Activated naive CD4-positive, alpha-beta T cell (primary cell): Measurements from ENCODE around the gene ARPC5L.

ENCODE experiments used
- DNase-seq, 4 experiments: peaks; one replicate each; lab custom pipeline; 2025; lab: John Stamatoyannopoulos, UW

ARPC5L gene

GRCh38 chr9:124868511-124869465 lies 6.9 kb downstream of the ARPC5L start:
- peak; percentile 72 to 87 (median 79) for DNase-seq

DNA sequence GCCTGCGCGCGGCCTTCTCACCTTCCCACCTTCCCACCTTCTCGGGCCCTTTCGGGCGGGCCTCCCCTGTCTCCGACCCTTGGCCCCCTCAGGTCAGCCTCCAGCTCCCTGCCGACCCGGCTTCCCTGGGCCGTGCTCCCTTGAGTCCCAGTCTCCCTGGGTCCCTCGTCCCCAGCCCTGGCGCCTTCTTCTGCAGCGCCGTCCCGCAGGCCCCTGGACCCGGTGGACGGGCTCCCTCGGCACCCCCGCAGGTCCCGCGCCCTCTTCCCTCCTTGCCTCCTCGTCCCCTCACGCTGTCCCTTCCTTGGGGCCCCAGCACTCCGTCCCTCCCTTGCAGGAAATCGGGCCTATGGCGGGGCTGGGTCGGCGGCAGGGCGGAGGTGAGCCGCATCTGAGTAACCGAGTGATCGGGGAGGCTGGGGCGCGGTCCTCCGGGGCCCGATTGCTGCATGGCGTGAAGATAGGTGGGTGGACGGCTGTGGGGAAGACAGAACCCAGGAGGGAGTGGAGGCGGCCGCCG lies 7.6 kb downstream of the ARPC5L start:
- peak in 2 of 4 experiments; percentile 32 to 41 for DNase-seq

DNA sequence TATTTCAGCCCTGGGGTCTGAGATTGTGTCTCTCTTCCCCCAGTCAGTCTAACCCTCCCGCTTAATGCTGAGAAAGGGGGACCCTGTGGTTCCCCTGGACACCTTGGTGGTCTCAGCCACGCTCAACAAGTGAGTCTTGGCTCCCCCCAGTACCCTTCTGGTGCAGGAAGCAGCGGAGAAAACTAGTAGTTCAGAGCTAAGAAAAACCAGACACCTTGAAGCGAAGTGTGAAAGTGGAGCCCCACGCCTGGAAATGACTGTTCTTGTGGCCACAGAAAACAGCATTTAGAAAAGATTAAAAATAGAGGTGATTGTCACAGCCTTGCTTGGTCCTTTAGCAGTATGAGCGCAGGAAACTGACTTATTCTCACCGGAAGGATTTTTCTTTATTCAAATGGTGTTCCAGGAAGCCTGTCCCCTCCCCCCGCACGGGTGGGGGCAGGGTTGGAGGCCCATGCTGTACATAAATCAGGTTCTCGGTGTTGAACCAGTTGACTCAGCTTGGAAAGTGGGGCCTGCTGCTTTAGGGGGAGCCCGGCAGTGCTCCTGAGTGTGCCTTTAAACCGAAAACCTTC lies 8.1 kb downstream of the ARPC5L start:
- peak; percentile 40 to 75 (median 56) for DNase-seq

GRCh38 chr9:124870723-124871122 lies 8.8 kb downstream of the ARPC5L start:
- DNase-seq: no peak

- DNase-seq: no peak
Observed at GRCh38 chr9:124871156-124871561, 9.2 kb downstream of the ARPC5L start.

DNA sequence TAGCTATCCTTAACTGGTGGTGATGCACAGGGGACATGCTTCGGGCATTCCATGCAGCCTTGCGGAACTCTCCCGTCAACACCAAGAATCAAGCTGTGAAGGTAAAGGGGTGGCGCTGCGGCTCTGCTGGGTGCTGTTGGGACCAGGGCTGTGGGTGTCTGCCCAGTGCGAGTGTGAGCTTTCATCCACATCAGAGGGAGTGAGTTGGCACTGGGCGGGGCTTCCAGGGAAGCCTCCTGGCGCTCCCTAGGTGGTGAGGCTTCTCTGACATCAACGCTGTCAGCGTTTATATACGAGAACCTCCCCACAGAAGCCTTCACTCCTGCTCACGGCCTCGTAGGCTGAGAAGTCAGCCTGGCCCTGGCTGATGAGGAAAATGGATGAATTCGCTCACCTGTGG lies 11.7 kb downstream of the ARPC5L start:
- DNase-seq: no peak

- no peak for DNase-seq
Observed at GRCh38 chr9:124875501-124875900, 13.6 kb downstream of the ARPC5L start.

- no peak for DNase-seq
Observed at GRCh38 chr9:124877021-124877782, 15.3 kb downstream of the ARPC5L start.

DNA sequence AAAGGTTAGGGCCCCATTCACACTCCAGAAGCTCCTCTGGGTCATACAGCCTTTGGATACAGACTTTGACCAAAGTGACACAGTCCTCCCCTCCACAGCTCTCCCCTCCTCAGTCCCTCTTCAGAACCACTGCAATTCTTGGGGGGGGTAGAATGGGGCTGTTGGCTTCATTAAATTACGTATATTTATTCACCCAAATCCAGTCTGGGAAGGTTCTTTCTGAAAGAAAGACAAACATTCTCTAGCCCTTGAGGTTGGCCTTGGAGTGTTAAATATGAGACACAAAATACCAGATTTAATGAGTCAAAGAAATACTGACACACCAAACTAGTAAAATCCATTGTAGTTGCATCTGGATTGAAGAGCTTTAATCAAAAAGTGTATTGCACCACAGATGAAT lies 16.1 kb downstream of the ARPC5L start:
- no peak for DNase-seq

GRCh38 chr9:124878518-124878917 lies 16.6 kb downstream of the ARPC5L start:
- DNase-seq: no peak

DNA sequence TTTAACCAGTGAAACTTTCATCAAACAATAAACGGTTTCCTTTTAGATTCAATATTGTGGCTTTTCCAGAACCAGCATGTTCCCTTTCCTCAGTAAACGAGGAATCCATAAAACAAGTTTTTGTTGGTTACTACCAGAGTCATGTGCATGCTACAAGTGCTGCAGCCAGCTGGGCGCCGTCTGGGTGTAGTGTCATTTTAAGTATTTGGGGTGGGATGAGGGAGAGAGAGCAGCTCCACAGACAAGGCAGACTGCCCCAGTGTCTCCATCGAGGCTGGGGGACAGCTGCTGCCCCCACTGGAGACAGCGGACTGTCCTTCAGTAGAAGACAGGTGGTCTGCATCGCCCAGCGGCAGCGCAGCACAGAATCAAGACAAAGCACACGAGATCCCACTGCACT lies 17.3 kb downstream of the ARPC5L start:
- no peak for DNase-seq

DNA sequence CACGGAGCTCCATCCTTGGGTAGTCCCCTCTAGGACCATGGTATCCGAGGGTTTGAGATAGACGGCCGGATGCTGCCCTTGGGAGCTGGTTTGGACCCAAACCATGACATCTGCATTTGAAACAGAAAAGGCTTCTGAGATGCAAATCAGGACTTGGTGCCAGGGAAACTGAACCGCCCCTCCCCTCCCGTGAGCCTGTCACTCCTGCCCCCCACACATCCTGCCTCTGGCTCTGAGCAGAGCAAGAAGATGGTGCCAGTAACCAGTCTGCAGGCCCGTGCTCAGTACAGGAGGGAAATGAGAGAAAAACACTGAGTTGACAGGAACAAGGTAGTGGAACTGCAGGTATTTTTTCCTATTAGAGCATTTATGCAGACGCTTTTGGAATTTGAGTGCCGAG lies 18.6 kb downstream of the ARPC5L start:
- no peak for DNase-seq

- no peak for DNase-seq
Observed at GRCh38 chr9:124881138-124881743, 19.3 kb downstream of the ARPC5L start.

DNA sequence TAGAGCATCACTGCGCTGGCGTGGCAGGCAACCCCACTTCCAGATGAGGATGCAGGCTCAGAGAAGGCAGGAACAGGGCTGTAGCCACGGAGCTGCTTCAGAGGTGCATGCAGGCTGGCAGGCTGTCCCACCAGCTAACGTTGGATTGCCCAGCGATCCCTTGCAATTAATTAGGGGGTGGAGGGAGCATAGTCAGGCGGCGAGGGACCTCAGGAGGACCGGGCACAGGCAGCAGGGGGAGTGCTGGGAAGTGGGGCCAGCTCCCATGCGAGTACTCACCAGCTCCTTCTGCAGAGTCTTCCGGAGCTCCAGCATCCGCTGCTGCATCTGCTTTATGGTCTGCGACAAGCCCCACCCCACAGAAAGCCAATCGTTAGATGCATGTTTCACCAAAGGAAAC lies 20.3 kb downstream of the ARPC5L start:
- DNase-seq: no peak

GRCh38 chr9:124884376-124884775 lies 22.4 kb downstream of the ARPC5L start:
- DNase-seq: no peak

GRCh38 chr9:124885551-124885950 lies 23.6 kb downstream of the ARPC5L start:
- DNase-seq: no peak

- DNase-seq: no peak
Observed at GRCh38 chr9:124886461-124886860, 24.5 kb downstream of the ARPC5L start.

DNA sequence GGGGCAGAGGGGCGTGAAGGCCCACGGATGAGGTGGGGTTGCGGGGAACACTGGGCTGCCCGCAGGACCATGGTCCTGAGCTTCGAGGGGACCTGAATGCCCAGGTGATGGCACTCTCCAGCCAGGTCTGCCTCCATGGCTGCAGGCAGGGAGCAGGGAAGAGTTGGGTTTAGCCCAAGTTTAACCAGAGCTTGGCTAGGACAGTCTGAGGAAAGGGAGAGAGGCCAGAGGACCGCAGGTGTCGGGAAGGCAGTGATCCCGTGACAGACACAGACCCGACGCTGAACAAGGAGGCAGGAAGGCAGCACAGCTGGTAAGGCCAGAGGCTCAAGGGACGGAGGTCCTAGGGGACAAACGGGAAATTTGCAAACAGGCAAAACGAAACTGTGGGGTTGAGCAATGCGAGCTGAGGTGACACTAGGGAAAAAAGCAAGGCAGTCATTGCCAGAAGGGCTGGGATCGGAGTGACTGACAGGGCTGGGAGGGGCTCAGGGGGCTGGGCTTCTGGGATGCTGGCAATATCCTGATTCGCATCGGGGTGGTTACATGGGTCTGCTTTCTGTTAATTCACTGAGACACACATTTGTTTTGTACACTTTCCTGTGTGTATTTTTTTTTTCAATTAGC lies 25.0 kb downstream of the ARPC5L start:
- no peak for DNase-seq

DNA sequence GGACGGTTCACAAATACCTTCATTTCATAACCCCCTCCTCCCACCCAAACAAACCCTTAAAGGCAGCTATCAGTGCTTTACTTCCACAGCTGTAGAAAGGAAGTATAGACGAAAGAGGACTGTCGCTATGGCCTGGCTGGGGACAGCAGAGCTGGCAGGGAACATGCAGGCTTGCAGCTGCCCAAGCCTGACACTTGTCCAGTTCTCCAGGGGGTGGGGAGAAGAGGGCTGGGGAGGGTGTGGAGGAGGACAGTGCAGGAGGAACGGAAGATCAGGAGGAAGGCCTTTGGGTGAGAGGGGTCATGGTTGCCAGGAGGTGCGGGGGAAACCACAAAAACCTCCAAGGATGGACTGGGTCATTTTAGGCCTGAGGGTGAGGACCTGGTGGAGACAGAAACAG lies 25.9 kb downstream of the ARPC5L start:
- no peak for DNase-seq

DNA sequence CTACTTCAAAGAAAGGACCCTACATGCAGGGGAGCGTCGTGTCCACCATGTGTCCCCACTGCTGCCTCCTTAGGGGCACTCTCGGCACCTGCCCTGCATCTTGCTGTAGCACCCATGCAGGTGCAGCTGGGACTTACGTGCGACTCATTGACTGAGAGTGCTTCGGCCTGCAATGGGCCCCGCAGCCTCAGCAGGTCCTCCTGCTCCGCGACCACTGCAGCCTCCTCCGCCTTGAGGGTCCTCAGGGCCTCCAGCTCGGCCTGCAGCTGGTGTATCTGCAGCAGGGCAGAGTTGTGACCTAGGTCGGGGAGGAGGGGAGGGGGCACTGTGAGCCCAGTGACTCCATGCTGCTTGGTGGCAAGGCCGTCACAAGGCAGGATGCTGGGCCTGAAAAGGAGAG lies 27.1 kb downstream of the ARPC5L start:
- DNase-seq: no peak

- DNase-seq: no peak
Observed at GRCh38 chr9:124890179-124890578, 28.2 kb downstream of the ARPC5L start.
